HepG2 (cell line): ENCODE measurements around the gene SF3B2. TPM values are rescaled to one million over a fixed set of nuclear protein-coding genes. Genes with fewer than 3 reads are reported as not detected.

Experiments used
- MIER2 ChIP-seq: IDR thresholded peaks from 2 replicates; pipeline ENCODE4 v1.6.1; 2016; ENCODE audit warnings: missing biosample characterization, missing genetic modification reagents
- MXI1 ChIP-seq: IDR thresholded peaks from 3 replicates; pipeline ENCODE4 v1.6.1; 2012; ENCODE audit warnings: low read depth, low read length, inconsistent platforms, borderline replicate concordance
- NR2F2 ChIP-seq: IDR thresholded peaks from 2 replicates; pipeline ENCODE4 v1.6.1; 2012; ENCODE audit warnings: low read depth, inconsistent platforms, borderline replicate concordance
- REXO4 ChIP-seq: sonication (generic); formaldehyde crosslinking; IDR thresholded peaks from 2 replicates; pipeline ENCODE4 v1.8.0; 2022; ENCODE audit warnings: missing genetic modification reagents, mild to moderate bottlenecking, borderline replicate concordance
- ZFY ChIP-seq: sonication (generic); formaldehyde crosslinking; IDR thresholded peaks from 2 replicates; pipeline ENCODE4 v1.4.0; 2020; ENCODE audit warnings: missing genetic modification reagents
- ZIK1 ChIP-seq: sonication (generic); formaldehyde crosslinking; IDR thresholded peaks from 2 replicates; pipeline ENCODE4 v1.5.0; 2020; ENCODE audit warnings: mild to moderate bottlenecking, low read depth, missing genetic modification reagents, borderline replicate concordance
- ZNF775 ChIP-seq: sonication (generic); formaldehyde crosslinking; IDR thresholded peaks from 2 replicates; pipeline ENCODE4 v1.4.0; 2020; ENCODE audit warnings: missing genetic modification reagents, mild to moderate bottlenecking, moderate library complexity, borderline replicate concordance
- polyA plus RNA-seq, 8 experiments: library from polyadenylated mRNA; depleted of rRNA in 3 of 8; stranded (reverse) in 7 of 8; unstranded in 1 of 8; fragments of >200 nt; fragmentation: Illumina TruSeq in 4 of 8; extraction: Trizol in 4 of 8; gene quantifications; 2 replicates each; pipeline versions ENCODE4 v1.2.1 to v1.2.3, GENCODE V29; 2011 to 2016; ENCODE audit warnings: low read depth in 4 of 8, missing spikeins in 1 of 8, mixed read lengths in 1 of 8; ENCODE audit not compliant: insufficient read depth in 1 of 8
- total RNA-seq, 5 experiments: library from RNA; depleted of rRNA; stranded (reverse); fragments of >200 nt; fragmentation: Illumina TruSeq; extraction: Trizol; gene quantifications; 2 replicates each; pipeline ENCODE4 v1.2.3, GENCODE V29; 2016; ENCODE audit warnings: low read depth in 1 of 5
- TF ChIP-seq, protein P1 (sequence below): sonication (generic); formaldehyde crosslinking; IDR thresholded peaks from 2 replicates; pipeline ENCODE4 v1.4.0; 2020; ENCODE audit warnings: mild to moderate bottlenecking, missing genetic modification reagents
- TF ChIP-seq, protein P2 (sequence below): sonication (generic); formaldehyde crosslinking; IDR thresholded peaks from 2 replicates; pipeline ENCODE4 v1.4.0; 2020; ENCODE audit warnings: missing genetic modification reagents
- TF ChIP-seq, protein P3 (sequence below): IDR thresholded peaks from 2 replicates; pipeline ENCODE4 v1.6.1; 2016; ENCODE audit warnings: mild to moderate bottlenecking
- TF ChIP-seq, protein P4 (sequence below): sonication (generic); formaldehyde crosslinking; IDR thresholded peaks from 2 replicates; pipeline ENCODE4 v1.8.0; 2022; ENCODE audit warnings: mild to moderate bottlenecking, missing genetic modification reagents, moderate library complexity
- TF ChIP-seq, protein P5 (sequence below): sonication (generic); formaldehyde crosslinking; IDR thresholded peaks from 2 replicates; pipeline ENCODE4 v1.4.0; 2020; ENCODE audit warnings: missing genetic modification reagents, borderline replicate concordance
- TF ChIP-seq, protein P6 (sequence below): sonication (generic); formaldehyde crosslinking; IDR thresholded peaks from 2 replicates; pipeline ENCODE4 v1.5.1; 2020; ENCODE audit warnings: mild to moderate bottlenecking, missing genetic modification reagents, moderate library complexity

SF3B2 gene
- total and polyA plus RNA-seq, 2 of the 13 experiments (the other 11 are each of a cell fraction or from before 2014, with no cell fraction given) = 70.4 to 153 TPM

DNA sequence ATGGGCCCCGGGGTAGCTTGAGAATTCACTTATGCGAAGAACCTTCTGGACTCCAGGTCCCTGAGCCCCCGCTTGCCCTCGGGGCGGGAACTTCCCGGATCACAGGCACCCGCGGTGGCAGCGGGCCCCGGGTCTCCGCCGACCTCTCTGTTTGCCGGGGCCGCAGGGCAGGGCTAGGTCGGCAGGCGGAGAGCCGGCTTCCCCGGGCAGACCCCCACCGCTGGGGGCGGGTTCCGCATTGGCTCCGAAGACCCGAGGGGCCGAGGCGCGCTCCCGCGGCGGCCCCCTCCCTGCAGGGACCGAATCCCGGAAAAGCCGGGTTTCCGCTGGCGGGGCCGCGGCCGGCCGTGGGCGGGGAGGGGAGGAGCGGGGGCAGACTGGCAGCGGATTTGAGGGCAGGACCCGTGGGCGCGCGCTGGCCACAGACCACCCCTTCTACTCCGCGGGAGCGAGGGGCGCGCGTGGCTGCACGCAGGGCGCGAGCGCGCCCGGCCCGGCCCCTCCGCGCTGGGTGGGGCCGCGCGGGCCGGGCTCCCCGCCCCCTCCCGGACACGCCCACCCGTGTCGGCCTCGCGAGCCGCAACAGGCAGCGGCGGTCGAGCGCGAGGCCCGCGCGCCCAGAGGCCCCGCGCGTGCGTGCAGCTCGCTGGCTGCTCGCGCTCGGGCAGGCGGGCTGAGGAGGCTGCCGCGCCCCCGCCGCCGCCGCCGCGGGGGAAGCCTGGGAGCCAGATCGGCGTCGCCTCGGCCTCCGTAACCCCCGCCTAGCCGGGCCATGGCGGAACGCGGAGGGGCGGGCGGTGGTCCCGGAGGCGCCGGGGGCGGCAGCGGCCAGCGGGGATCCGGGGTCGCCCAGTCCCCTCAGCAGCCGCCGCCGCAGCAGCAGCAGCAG lies 17.8 kb downstream of the SF3B2 start, which contains the start of gene PACS1 (continued):
- TF ChIP-seq, protein P1, sequence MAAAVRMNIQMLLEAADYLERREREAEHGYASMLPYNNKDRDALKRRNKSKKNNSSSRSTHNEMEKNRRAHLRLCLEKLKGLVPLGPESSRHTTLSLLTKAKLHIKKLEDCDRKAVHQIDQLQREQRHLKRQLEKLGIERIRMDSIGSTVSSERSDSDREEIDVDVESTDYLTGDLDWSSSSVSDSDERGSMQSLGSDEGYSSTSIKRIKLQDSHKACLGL (CRISPR knock-in tag) = no peak
- TF ChIP-seq MIER2 (CRISPR knock-in tag) (no peak), ZNF775 (CRISPR knock-in tag) (no peak), REXO4 (no peak), ZIK1 (CRISPR knock-in tag) (no peak), NR2F2 (no peak), MXI1 (peak; percentile 30; the same call in 1 of the 3 replicates), ZFY (CRISPR knock-in tag) (no peak; the same call in 1 of the 2 replicates)
- TF ChIP-seq, protein P2, sequence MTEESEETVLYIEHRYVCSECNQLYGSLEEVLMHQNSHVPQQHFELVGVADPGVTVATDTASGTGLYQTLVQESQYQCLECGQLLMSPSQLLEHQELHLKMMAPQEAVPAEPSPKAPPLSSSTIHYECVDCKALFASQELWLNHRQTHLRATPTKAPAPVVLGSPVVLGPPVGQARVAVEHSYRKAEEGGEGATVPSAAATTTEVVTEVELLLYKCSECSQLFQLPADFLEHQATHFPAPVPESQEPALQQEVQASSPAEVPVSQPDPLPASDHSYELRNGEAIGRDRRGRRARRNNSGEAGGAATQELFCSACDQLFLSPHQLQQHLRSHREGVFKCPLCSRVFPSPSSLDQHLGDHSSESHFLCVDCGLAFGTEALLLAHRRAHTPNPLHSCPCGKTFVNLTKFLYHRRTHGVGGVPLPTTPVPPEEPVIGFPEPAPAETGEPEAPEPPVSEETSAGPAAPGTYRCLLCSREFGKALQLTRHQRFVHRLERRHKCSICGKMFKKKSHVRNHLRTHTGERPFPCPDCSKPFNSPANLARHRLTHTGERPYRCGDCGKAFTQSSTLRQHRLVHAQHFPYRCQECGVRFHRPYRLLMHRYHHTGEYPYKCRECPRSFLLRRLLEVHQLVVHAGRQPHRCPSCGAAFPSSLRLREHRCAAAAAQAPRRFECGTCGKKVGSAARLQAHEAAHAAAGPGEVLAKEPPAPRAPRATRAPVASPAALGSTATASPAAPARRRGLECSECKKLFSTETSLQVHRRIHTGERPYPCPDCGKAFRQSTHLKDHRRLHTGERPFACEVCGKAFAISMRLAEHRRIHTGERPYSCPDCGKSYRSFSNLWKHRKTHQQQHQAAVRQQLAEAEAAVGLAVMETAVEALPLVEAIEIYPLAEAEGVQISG (CRISPR knock-in tag) = no peak
- TF ChIP-seq, protein P3, sequence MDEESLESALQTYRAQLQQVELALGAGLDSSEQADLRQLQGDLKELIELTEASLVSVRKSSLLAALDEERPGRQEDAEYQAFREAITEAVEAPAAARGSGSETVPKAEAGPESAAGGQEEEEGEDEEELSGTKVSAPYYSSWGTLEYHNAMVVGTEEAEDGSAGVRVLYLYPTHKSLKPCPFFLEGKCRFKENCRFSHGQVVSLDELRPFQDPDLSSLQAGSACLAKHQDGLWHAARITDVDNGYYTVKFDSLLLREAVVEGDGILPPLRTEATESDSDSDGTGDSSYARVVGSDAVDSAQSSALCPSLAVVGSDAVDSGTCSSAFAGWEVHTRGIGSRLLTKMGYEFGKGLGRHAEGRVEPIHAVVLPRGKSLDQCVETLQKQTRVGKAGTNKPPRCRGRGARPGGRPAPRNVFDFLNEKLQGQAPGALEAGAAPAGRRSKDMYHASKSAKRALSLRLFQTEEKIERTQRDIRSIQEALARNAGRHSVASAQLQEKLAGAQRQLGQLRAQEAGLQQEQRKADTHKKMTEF (CRISPR knock-in tag) = peak; percentile 76; the same call in 1 of the 2 replicates
- TF ChIP-seq, protein P4, sequence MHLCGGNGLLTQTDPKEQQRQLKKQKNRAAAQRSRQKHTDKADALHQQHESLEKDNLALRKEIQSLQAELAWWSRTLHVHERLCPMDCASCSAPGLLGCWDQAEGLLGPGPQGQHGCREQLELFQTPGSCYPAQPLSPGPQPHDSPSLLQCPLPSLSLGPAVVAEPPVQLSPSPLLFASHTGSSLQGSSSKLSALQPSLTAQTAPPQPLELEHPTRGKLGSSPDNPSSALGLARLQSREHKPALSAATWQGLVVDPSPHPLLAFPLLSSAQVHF = no peak; the same call in 1 of the 2 replicates
- TF ChIP-seq, protein P5, sequence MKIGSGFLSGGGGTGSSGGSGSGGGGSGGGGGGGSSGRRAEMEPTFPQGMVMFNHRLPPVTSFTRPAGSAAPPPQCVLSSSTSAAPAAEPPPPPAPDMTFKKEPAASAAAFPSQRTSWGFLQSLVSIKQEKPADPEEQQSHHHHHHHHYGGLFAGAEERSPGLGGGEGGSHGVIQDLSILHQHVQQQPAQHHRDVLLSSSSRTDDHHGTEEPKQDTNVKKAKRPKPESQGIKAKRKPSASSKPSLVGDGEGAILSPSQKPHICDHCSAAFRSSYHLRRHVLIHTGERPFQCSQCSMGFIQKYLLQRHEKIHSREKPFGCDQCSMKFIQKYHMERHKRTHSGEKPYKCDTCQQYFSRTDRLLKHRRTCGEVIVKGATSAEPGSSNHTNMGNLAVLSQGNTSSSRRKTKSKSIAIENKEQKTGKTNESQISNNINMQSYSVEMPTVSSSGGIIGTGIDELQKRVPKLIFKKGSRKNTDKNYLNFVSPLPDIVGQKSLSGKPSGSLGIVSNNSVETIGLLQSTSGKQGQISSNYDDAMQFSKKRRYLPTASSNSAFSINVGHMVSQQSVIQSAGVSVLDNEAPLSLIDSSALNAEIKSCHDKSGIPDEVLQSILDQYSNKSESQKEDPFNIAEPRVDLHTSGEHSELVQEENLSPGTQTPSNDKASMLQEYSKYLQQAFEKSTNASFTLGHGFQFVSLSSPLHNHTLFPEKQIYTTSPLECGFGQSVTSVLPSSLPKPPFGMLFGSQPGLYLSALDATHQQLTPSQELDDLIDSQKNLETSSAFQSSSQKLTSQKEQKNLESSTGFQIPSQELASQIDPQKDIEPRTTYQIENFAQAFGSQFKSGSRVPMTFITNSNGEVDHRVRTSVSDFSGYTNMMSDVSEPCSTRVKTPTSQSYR (CRISPR knock-in tag) = no peak
- TF ChIP-seq, protein P6, sequence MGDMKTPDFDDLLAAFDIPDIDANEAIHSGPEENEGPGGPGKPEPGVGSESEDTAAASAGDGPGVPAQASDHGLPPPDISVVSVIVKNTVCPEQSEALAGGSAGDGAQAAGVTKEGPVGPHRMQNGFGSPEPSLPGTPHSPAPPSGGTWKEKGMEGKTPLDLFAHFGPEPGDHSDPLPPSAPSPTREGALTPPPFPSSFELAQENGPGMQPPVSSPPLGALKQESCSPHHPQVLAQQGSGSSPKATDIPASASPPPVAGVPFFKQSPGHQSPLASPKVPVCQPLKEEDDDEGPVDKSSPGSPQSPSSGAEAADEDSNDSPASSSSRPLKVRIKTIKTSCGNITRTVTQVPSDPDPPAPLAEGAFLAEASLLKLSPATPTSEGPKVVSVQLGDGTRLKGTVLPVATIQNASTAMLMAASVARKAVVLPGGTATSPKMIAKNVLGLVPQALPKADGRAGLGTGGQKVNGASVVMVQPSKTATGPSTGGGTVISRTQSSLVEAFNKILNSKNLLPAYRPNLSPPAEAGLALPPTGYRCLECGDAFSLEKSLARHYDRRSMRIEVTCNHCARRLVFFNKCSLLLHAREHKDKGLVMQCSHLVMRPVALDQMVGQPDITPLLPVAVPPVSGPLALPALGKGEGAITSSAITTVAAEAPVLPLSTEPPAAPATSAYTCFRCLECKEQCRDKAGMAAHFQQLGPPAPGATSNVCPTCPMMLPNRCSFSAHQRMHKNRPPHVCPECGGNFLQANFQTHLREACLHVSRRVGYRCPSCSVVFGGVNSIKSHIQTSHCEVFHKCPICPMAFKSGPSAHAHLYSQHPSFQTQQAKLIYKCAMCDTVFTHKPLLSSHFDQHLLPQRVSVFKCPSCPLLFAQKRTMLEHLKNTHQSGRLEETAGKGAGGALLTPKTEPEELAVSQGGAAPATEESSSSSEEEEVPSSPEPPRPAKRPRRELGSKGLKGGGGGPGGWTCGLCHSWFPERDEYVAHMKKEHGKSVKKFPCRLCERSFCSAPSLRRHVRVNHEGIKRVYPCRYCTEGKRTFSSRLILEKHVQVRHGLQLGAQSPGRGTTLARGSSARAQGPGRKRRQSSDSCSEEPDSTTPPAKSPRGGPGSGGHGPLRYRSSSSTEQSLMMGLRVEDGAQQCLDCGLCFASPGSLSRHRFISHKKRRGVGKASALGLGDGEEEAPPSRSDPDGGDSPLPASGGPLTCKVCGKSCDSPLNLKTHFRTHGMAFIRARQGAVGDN (CRISPR knock-in tag) = peak; percentile 75
